ENCODE data around the gene ACSF3.

Gene ACSF3

DNA sequence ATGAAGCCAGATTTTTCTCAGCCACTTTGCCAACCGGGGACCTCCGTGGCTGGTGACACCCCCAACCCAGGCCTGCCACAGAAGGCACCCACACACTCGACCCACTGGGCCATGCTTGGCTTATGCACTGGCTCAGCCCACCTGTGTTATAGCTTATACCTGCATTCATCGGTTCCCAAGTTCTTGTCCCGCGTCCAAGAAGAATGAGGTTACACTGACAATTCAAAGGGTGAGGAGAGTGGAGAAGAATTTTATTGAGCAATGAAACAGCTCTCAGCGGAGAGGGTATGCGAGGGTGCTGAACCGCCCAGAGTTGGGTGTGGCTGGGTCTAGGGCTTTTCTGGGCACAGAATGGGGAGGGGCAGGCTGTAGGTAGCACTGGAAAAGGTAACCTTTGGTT is 55.7 kb downstream of the ACSF3 start:
- TF ChIP-seq EZH2 (IDR thresholded peaks at IDR 0.05): no peak
- TF ChIP-seq POLR2AphosphoS5 (IDR thresholded peaks at IDR 0.05; ENCODE audit: borderline replicate concordance, low read depth, low read length): no peak
- no peak for TF ChIP-seq FOXP2 (optimal IDR thresholded peaks at IDR 0.05; ENCODE audit: control extremely low read depth, extremely low read length, insufficient read depth)
- Histone ChIP-seq H3K9me3 (ENCODE audit: low read depth, low read length) (no peaks in the 10 kb centered on the region), H3K27ac (no peak overlapping the region), H3K36me3 (ENCODE audit: insufficient read depth, low read length) (no peaks in the 10 kb centered on the region), H3K4me3 (no peak overlapping the region), H3K9ac (ENCODE audit: insufficient read length) (no peak overlapping the region)
- no peak for DNase-seq (ENCODE audit: low read depth, low spot score)

DNA sequence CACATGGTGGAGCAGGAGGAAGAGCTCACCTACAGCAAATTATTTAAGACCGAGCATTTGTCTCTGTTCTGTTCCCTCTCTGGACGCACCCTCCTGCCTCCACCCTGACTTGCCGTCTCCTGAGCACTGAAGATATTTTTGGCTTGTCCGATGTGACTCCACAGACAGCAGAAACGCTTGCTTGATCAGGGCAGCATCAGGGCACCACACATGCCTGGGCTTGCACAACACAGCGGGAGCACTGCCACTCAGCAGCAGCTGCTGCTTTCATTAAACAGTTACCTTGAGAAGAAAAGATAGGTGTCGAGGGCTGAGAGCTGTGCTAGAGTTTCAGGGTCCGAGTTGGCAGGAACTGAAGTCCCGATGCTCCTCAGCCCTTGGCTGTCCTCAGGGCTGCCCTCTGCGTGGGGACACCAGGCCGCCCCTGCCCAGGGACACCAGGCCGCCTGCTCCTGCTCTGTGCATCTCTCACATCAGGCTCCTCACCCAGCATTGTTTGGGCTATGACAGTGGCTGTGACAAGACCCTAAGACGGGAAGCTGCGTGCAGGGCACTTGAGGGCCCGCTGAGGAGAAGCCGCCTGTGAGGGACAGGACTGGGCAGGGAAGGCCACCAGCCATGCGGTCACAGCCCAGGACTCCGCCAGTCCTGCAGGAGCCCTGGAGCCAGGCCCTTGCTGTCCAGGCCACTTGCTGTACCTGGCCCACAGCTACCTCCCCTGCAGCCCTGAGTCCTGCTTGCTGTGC is 56.6 kb downstream of the ACSF3 start:
- Histone ChIP-seq H3K4me3 (no peak overlapping the region), H3K36me3 (ENCODE audit: insufficient read depth, low read length) (no peaks in the 10 kb centered on the region), H3K9ac (ENCODE audit: insufficient read length) (no peak overlapping the region), H3K9me3 (ENCODE audit: low read depth, low read length) (no peaks in the 10 kb centered on the region), H3K27ac (no peak overlapping the region)
- no peak for DNase-seq (ENCODE audit: low read depth, low spot score)
- TF ChIP-seq EZH2 (IDR thresholded peaks at IDR 0.05) (no peak), POLR2AphosphoS5 (IDR thresholded peaks at IDR 0.05; ENCODE audit: borderline replicate concordance, low read depth, low read length) (no peak), FOXP2 (optimal IDR thresholded peaks at IDR 0.05; ENCODE audit: control extremely low read depth, extremely low read length, insufficient read depth) (no peak)

DNA sequence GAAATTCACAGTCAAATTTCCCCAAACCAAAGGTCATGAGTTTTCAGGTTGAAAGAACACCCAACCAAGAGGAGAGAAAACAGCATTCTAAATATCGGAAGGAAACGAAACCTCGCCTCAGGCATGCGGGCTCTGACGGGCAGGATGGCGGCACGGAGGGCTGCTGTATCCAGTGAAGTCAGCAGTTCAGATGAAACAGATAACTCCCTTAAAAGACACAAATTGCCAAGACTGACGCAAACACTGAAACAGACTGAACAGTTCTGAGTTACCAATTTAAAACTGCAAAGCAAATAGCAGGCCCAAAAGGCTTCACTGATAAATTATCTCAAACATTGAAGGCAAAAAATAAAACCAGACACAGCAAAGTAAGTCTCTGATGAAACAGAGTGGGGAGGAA is 57.3 kb downstream of the ACSF3 start:
- H3K9me3 ChIP-seq (ENCODE audit: low read depth, low read length): no peaks in the 10 kb centered on the region
- no peak for TF ChIP-seq EZH2 (IDR thresholded peaks at IDR 0.05)
- no peak for TF ChIP-seq POLR2AphosphoS5 (IDR thresholded peaks at IDR 0.05; ENCODE audit: borderline replicate concordance, low read depth, low read length)
- no peak for TF ChIP-seq FOXP2 (optimal IDR thresholded peaks at IDR 0.05; ENCODE audit: control extremely low read depth, extremely low read length, insufficient read depth)
- no peak overlapping the region for H3K9ac ChIP-seq (ENCODE audit: insufficient read length)
- DNase-seq (ENCODE audit: low read depth, low spot score): no peak
- no peak overlapping the region for H3K4me3 ChIP-seq
- no peak overlapping the region for H3K27ac ChIP-seq
- H3K36me3 ChIP-seq (ENCODE audit: insufficient read depth, low read length): no peaks in the 10 kb centered on the region

DNA sequence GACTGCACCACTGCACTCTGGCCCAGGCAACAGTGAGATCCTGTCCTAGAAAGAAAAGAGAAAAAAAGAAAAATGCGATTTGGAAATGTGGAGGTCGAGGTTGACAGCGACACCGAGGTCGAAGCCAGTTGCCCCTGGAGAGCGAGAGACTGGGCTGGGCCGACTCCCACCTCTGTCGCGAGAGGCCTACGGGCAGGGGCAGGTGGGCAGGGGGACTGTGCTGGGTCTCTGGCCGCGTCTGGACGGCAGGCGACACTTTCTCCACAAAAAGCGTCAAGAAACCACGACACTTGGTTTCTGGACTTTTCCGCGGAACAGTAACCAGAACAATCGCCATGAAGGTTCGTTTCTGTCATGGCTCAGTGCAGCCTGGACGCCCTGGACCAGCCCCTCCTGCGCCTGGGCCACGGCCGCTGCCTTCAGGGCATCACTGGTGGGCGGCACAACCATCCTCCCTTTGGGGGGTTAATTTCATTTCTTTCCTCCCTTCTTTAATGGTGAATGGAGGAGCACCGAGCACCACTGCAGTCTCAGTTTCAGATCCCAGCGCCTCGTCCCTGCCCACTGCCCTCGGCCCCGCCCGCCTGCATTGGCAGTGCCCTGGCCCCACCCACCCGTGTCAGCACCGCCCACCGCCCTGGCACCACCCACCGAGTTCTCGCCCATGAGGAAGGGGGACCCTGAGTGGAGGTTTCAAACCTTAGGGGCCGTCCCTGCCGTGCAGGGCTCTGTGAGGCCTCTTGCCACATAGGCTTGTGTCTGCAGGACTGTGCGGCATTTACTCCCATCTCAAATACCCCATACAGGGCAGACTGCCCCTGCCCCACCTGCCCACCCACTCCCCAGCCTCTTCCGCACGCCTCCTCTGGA is 59.4 kb downstream of the ACSF3 start:
- H3K9ac ChIP-seq (ENCODE audit: insufficient read length): no peak overlapping the region
- H3K36me3 ChIP-seq (ENCODE audit: insufficient read depth, low read length): no peaks in the 10 kb centered on the region
- TF ChIP-seq FOXP2 (optimal IDR thresholded peaks at IDR 0.05; ENCODE audit: control extremely low read depth, extremely low read length, insufficient read depth): no peak
- H3K4me3 ChIP-seq: no peak overlapping the region
- no peak overlapping the region for H3K27ac ChIP-seq
- no peak for DNase-seq (ENCODE audit: low read depth, low spot score)
- no peaks in the 10 kb centered on the region for H3K9me3 ChIP-seq (ENCODE audit: low read depth, low read length)

DNA sequence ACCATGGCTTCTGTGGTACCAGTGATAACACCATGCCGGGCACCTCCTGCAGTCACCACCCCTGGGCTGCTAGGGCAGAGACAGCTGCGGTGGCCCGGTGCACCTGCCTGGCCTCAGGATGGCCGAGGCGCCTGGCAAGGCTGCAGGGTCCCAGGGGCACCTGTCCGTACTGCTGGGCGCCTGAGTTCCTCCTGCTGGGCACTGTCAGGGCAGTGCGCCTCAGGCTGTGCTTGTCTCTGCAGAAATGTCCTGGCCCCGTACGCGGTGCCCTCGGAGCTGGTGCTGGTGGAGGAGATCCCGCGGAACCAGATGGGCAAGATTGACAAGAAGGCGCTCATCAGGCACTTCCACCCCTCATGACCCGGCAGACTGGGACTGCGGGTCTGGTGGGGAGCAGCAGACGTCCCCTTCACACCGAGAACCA is 60.2 kb downstream of the ACSF3 start:
- Histone ChIP-seq H3K9ac (ENCODE audit: insufficient read length) (no peak overlapping the region), H3K27ac (no peak overlapping the region), H3K36me3 (ENCODE audit: insufficient read depth, low read length) (no peaks in the 10 kb centered on the region), H3K9me3 (ENCODE audit: low read depth, low read length) (no peaks in the 10 kb centered on the region), H3K4me3 (no peak overlapping the region)
- DNase-seq (ENCODE audit: low read depth, low spot score): no peak
- TF ChIP-seq FOXP2 (optimal IDR thresholded peaks at IDR 0.05; ENCODE audit: control extremely low read depth, extremely low read length, insufficient read depth) (no peak), POLR2AphosphoS5 (IDR thresholded peaks at IDR 0.05; ENCODE audit: borderline replicate concordance, low read depth, low read length) (no peak), EZH2 (IDR thresholded peaks at IDR 0.05) (no peak)

DNA sequence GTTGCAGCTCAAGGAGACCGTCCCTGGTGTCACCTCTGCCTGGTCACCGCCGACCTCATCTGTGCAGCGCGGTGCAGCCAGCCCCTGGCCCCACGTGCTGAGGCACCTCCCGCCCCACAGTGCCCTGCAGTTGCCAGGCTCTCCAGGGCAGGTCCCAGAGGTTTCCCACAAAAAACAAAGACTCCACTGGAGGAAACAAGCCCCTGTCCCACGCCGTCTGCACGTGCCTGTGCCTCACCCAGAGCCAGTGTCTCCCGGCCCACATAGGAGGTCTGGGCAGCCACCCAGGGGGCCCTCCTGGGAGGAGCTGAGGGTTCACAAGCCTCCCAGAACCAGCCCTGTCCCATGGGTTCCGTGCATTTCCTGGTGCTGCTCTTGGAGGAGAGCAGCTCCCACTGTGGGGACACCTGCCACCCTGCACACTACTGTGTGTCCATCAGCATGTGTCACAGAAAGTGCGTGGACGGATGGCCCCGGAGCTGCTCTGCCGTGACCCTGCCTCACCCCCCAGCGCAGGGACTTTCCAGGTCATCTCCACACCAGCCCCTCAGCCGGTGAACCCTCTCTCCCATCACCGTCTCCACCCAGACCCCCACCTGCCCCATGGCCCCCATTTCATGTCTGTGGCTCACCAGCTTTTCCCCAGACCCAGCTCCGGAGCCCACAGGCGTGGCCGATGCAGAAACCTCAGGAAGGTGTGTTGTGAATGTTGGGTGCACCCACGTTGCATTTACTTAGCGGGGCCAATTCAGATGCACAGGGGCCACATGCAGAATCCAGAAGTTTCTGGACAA is 60.9 kb downstream of the ACSF3 start:
- no peaks in the 10 kb centered on the region for H3K9me3 ChIP-seq (ENCODE audit: low read depth, low read length)
- no peak overlapping the region for H3K9ac ChIP-seq (ENCODE audit: insufficient read length)
- no peak overlapping the region for H3K4me3 ChIP-seq
- H3K27ac ChIP-seq: no peak overlapping the region
- TF ChIP-seq POLR2AphosphoS5 (IDR thresholded peaks at IDR 0.05; ENCODE audit: borderline replicate concordance, low read depth, low read length) (no peak; the same call in 1 of the 2 replicates), FOXP2 (optimal IDR thresholded peaks at IDR 0.05; ENCODE audit: control extremely low read depth, extremely low read length, insufficient read depth) (no peak), EZH2 (IDR thresholded peaks at IDR 0.05) (no peak)
- H3K36me3 ChIP-seq (ENCODE audit: insufficient read depth, low read length): no peaks in the 10 kb centered on the region
- no peak for DNase-seq (ENCODE audit: low read depth, low spot score)

DNA sequence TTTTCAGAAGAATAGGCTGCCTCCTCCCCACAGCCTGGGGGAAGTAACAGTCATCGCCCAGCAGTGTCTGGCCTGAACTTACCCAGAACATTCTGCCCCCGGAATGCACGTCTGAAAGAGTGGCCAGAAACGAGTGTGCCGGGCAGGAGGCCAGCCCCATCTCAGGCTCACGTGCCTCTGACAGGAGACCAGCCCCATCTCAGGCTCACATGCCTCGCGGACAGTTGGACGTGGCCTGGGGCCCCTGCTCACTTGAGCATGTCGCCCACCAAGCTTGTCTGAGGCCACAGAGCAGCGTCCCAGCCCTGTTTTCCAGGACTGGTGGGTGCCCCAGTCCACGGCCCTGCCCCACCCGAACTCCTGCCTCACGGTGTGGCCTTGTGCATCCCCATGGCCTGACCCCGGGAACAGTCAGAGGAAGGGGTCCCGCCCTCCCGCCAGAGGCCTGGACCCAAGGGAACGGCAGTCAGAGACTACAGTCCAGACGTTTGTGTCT is 61.6 kb downstream of the ACSF3 start:
- TF ChIP-seq FOXP2 (optimal IDR thresholded peaks at IDR 0.05; ENCODE audit: control extremely low read depth, extremely low read length, insufficient read depth): no peak
- DNase-seq (ENCODE audit: low read depth, low spot score): no peak
- H3K9me3 ChIP-seq (ENCODE audit: low read depth, low read length): no peaks in the 10 kb centered on the region
- H3K9ac ChIP-seq (ENCODE audit: insufficient read length): no peak overlapping the region
- H3K27ac ChIP-seq: no peak overlapping the region
- H3K4me3 ChIP-seq: no peak overlapping the region
- no peaks in the 10 kb centered on the region for H3K36me3 ChIP-seq (ENCODE audit: insufficient read depth, low read length)

Data from SK-N-MC (cell line).